Fibroblast of the aortic adventitia (primary cell): ENCODE results near the gene GPN2. TPM values are rescaled to one million over a fixed set of nuclear protein-coding genes. Genes with fewer than 3 reads are reported as not detected.
A peak's percentile ranks its signal among the peaks of the same experiment; 100 is the strongest.

Experiments used
- DNase-seq: peaks from one replicate; pipeline ENCODE4 v3.0.0-alpha.2; 2010; ENCODE audit warnings: low read depth
- H3K4me3 ChIP-seq: 2 replicates; pipeline ENCODE4 v1.5.1; 2011; ENCODE audit warnings: low read depth, mild to moderate bottlenecking, control low read depth, low read length, moderate library complexity
- total RNA-seq: library from RNA; depleted of rRNA; stranded (reverse); fragments of >200 nt; gene quantifications from 2 replicates; pipeline ENCODE4 v1.2.3, GENCODE V29; 2012; ENCODE audit warnings: low replicate concordance
- TF ChIP-seq, protein P1 (sequence below): IDR thresholded peaks from 2 replicates; pipeline ENCODE4 v1.5.1; 2011; ENCODE audit warnings: mild to moderate bottlenecking, low read length, control low read depth, inconsistent platforms; ENCODE audit not compliant: insufficient read depth

Gene GPN2
- total RNA-seq, 1 donor: 7.0 TPM

DNA sequence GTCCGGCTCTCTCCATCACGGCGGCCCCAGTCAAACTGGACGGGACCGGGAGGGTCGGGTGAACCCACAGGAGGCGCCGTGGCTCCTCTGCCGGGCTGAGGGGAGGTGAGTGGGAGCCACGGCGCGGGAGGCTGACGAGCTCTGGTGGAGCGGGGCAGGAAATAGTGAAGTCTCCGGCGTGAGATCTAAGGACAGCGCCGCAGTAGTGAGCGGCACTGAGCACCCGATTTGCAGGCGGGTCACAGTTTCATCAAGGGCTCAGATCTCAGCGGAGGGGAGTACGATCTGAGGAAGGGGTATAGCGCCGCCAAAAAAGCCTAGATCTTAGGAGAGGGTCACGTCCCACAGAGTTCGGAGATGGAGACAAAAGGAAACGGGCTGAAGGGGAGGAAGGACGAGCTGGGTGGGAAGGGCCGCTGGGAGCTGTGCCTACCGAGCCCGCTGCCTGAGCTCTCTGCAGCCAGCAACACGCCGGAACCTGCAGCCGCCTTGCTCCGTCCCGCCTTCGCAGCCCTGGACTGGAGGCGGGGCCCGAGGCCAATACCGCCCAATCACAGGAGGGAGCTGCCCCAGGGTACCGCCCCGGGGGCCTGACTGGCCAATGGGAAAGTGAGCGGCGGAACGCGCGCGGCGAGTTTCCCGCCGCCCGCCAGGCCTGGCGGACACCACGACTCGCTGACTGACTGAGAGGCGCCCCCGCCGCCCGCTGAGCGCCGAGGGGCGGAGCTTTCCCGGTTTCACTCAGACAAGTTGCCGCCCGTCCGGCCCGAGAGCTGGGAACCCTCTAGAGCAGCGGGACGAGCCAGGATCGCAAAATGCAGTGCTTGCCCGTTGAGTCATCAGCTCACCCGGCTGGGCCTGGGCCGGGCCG, 25.2 kb downstream of the GPN2 start:
- TF ChIP-seq, protein P1, sequence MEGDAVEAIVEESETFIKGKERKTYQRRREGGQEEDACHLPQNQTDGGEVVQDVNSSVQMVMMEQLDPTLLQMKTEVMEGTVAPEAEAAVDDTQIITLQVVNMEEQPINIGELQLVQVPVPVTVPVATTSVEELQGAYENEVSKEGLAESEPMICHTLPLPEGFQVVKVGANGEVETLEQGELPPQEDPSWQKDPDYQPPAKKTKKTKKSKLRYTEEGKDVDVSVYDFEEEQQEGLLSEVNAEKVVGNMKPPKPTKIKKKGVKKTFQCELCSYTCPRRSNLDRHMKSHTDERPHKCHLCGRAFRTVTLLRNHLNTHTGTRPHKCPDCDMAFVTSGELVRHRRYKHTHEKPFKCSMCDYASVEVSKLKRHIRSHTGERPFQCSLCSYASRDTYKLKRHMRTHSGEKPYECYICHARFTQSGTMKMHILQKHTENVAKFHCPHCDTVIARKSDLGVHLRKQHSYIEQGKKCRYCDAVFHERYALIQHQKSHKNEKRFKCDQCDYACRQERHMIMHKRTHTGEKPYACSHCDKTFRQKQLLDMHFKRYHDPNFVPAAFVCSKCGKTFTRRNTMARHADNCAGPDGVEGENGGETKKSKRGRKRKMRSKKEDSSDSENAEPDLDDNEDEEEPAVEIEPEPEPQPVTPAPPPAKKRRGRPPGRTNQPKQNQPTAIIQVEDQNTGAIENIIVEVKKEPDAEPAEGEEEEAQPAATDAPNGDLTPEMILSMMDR: no peak
- peak; percentile 96 for DNase-seq
- H3K4me3 ChIP-seq: peak overlapping the region; percentile 75

DNA sequence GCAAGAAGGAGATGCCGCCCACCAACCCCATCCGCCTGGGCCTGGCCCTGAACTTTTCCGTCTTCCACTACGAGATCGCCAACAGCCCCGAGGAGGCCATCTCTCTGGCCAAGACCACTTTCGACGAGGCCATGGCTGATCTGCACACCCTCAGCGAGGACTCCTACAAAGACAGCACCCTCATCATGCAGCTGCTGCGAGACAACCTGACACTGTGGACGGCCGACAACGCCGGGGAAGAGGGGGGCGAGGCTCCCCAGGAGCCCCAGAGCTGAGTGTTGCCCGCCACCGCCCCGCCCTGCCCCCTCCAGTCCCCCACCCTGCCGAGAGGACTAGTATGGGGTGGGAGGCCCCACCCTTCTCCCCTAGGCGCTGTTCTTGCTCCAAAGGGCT, 26.4 kb downstream of the GPN2 start:
- no peak overlapping the region for H3K4me3 ChIP-seq

DNA sequence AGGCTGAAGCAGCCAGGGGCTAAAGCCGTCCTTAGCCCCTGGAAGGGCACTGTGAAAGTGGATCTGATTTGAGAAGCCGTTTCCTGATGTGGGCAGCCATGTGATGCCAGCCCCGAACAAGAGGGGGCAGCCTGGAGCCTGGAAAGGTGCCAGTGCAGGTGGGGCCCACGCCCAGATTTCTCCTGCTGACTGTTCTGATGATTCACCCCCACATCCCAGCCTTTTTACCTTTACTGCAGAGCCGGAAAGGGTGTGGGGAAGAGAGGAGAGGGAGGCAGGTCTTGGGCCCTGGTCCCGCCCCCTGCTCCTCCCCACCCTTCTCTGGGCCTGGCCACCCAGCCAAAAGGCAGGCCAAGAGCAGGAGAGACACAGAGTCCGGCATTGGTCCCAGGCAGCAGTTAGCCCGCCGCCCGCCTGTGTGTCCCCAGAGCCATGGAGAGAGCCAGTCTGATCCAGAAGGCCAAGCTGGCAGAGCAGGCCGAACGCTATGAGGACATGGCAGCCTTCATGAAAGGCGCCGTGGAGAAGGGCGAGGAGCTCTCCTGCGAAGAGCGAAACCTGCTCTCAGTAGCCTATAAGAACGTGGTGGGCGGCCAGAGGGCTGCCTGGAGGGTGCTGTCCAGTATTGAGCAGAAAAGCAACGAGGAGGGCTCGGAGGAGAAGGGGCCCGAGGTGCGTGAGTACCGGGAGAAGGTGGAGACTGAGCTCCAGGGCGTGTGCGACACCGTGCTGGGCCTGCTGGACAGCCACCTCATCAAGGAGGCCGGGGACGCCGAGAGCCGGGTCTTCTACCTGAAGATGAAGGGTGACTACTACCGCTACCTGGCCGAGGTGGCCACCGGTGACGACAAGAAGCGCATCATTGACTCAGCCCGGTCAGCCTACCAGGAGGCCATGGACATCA, 27.1 kb downstream of the GPN2 start, which contains the start of gene SFN:
Gene SFN (plus strand): TSS at position 369 of the 904 bp plus-strand sequence. CDS start 64 bp downstream, at position 433.
- H3K4me3 ChIP-seq: peak within 1 kb of the TSS; percentile 75
- no peak for DNase-seq
- TF ChIP-seq, protein P1: no peak

More for the DNA sequence above, 26.4 kb downstream of the GPN2 start:
- TF ChIP-seq, protein P1: no peak
- DNase-seq: no peak

DNA sequence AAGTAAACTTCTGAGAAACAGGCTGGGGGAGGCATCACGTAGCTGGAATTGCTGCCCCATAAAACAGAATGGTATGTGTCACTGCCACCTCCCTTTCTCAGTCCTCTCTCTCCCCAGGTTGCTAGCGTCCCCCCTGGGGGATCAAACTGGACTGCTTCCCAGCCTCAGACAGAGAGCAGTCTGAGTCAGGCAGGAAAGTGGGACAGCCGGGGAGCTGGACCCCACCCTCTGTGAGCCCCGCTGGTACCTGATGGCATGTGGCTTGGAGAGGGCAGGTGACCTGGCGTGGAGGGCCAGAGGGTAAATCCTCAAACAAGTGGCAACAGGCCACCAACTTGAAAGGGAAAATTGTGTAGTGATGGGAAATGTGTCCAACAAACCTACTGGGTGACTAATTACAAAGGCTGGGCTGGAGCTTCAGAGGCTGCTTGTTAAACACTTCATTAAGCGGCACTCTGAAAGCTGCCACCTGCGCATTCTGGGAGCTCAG, 28.1 kb downstream of the GPN2 start:
- no peak overlapping the region for H3K4me3 ChIP-seq
- TF ChIP-seq, protein P1: no peak
- DNase-seq: peak; percentile 16

DNA sequence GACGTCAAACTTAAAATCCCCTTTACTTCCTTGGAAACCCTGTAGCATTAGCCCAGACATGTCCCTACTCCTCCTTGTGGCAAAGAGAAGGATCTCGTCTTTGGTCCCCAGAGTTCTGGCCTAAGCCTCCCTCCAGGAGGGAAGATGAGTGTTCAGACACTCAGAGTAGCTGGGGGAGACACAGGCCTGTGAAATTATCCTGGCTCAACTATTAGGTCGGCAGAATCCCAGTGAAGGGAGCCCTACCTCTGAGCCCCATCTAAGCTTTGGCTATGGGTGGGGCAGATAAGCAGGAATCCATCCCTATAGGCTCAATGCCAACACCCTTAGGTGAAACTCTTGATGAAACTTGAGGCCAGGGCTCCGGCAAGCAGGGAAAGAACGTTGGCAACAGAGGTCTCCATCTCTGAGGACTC, 28.8 kb downstream of the GPN2 start:
- TF ChIP-seq, protein P1: peak; percentile 23
- DNase-seq: peak; percentile 30
- H3K4me3 ChIP-seq: no peak overlapping the region

DNA sequence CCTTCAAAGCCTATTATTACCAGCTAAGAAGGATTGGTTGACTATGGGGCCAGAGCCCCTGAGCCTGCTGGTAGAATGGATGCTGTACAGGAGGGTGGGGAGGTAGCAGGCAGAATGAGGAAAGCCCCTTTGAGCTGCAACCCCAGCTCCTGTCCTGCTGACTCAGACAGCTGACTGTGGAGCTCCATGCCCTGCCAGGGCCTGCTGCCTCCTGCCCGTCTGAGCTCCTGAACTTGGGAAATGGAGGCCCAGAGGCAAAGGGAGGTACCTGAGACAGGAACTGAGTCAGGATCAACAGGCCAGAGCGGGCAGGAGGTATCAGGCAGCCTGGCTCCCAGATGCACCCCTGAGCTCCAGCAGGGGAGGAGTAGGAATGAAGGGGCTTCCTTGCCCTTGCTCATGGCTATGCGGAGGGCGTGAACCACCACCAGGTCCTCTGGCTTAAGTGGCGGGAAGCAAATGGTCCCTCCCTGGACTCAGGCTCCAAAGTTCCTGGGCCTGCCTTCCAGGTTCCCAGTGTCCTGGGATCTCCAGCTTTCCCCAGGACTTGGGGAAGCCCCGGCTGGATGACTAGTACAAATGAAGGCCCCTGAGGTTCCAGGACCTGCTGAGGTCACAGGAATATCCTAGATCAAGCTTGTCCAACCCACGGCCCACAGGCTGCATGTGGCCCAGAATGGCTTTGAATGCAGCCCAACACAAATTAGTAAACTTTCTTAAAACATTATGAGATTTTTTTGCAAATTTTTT, 31.0 kb downstream of the GPN2 start:
- DNase-seq: no peak
- no peak overlapping the region for H3K4me3 ChIP-seq
- TF ChIP-seq, protein P1: no peak
